Measurements from ENCODE around the gene POP4. TPM values are rescaled to one million over a fixed set of nuclear protein-coding genes. Genes with fewer than 3 reads are reported as not detected.

The POP4 gene
- total and polyA plus RNA-seq, 3 experiments from 2014 or later: 145 to 156 (median 150) TPM

GRCh38 chr19:29564574-29565005 is 41.5 kb upstream of the POP4 start:
- Histone ChIP-seq H3K9me3 (ENCODE audit: low read length) (no peaks in the 10 kb centered on the region), H3K36me3 (ENCODE audit: insufficient read depth, low read length) (no peaks in the 10 kb centered on the region), H3K4me1 (ENCODE audit: insufficient read depth, low read length) (no peaks in the 10 kb centered on the region), H3K27ac (ENCODE audit: low read depth, low read length) (no peak overlapping the region), H3K27me3 (ENCODE audit: insufficient read depth, low read length, poor library complexity, severe bottlenecking) (peaks cover 3% of the 10 kb centered on the region), H3K4me3 (ENCODE audit: low read length) (no peak overlapping the region)
- no peak overlapping the region for H3K27ac Mint-ChIP-seq
- H3K9me3 Mint-ChIP-seq: peaks cover 0 to 8% (median 6%) of the 10 kb centered on the region in 5 donors
- no peak for DNase-seq
- CTCF ChIA-PET: no interaction called here
- no peak overlapping the region for H3K4me3 Mint-ChIP-seq
- peaks cover 4 to 9% (median 7%) of the 10 kb centered on the region in 3 donors for H3K4me1 Mint-ChIP-seq
- POLR2A ChIA-PET: no interaction called here
- H3K27me3 Mint-ChIP-seq: peaks cover 16 to 36% of the 10 kb centered on the region in 2 donors
- peaks cover 0 to 4% (median 0%) of the 10 kb centered on the region in 3 donors for H3K36me3 Mint-ChIP-seq

GRCh38 chr19:29565171-29565570 is 40.9 kb upstream of the POP4 start:
- Mint-ChIP-seq H3K27me3 (peaks cover 16 to 39% of the 10 kb centered on the region in 2 donors), H3K4me1 (peaks cover 4 to 9% (median 7%) of the 10 kb centered on the region in 3 donors)

GRCh38 chr19:29566496-29567054 is 39.5 kb upstream of the POP4 start:
- Histone ChIP-seq H3K4me1 (ENCODE audit: insufficient read depth, low read length) (no peaks in the 10 kb centered on the region), H3K27ac (ENCODE audit: low read depth, low read length) (no peak overlapping the region), H3K27me3 (ENCODE audit: insufficient read depth, low read length, poor library complexity, severe bottlenecking) (peaks cover 3% of the 10 kb centered on the region), H3K9me3 (ENCODE audit: low read length) (no peaks in the 10 kb centered on the region), H3K36me3 (ENCODE audit: insufficient read depth, low read length) (no peaks in the 10 kb centered on the region), H3K4me3 (ENCODE audit: low read length) (no peak overlapping the region)
- ChIA-PET CTCF (no interaction called here), POLR2A (no interaction called here)
- Mint-ChIP-seq H3K36me3 (no peaks in the 10 kb centered on the region), H3K27me3 (peaks cover 18 to 45% of the 10 kb centered on the region in 2 donors), H3K9me3 (no peaks in the 10 kb centered on the region), H3K4me1 (peaks cover 4 to 9% (median 7%) of the 10 kb centered on the region in 3 donors), H3K27ac (no peak overlapping the region), H3K4me3 (no peak overlapping the region)
- DNase-seq: no peak

More at GRCh38 chr19:29565171-29565570, 40.9 kb upstream of the POP4 start:
- H3K36me3 Mint-ChIP-seq: no peaks in the 10 kb centered on the region
- CTCF ChIA-PET: no interaction called here
- H3K4me3 Mint-ChIP-seq: no peak overlapping the region
- Histone ChIP-seq H3K27me3 (ENCODE audit: insufficient read depth, low read length, poor library complexity, severe bottlenecking) (peaks cover 3% of the 10 kb centered on the region), H3K4me3 (ENCODE audit: low read length) (no peak overlapping the region), H3K27ac (ENCODE audit: low read depth, low read length) (no peak overlapping the region), H3K4me1 (ENCODE audit: insufficient read depth, low read length) (no peaks in the 10 kb centered on the region), H3K9me3 (ENCODE audit: low read length) (no peaks in the 10 kb centered on the region), H3K36me3 (ENCODE audit: insufficient read depth, low read length) (no peaks in the 10 kb centered on the region)
- no peak overlapping the region for H3K27ac Mint-ChIP-seq
- peaks cover 0 to 2% (median 2%) of the 10 kb centered on the region in 5 donors for H3K9me3 Mint-ChIP-seq
- POLR2A ChIA-PET: no interaction called here
- no peak for DNase-seq

GRCh38 chr19:29567366-29567915 is 38.6 kb upstream of the POP4 start:
- no peak for DNase-seq
- H3K27me3 Mint-ChIP-seq: peaks cover 17 to 47% of the 10 kb centered on the region in 2 donors
- ChIA-PET POLR2A (no interaction called here), CTCF (no interaction called here)
- no peak overlapping the region for H3K27ac Mint-ChIP-seq
- H3K36me3 ChIP-seq (ENCODE audit: insufficient read depth, low read length): no peaks in the 10 kb centered on the region
- H3K27ac ChIP-seq (ENCODE audit: low read depth, low read length): no peak overlapping the region
- no peaks in the 10 kb centered on the region for H3K9me3 Mint-ChIP-seq
- H3K4me1 Mint-ChIP-seq: peaks cover 3 to 9% (median 7%) of the 10 kb centered on the region in 3 donors
- no peaks in the 10 kb centered on the region for H3K9me3 ChIP-seq (ENCODE audit: low read length)
- no peak overlapping the region for H3K4me3 ChIP-seq (ENCODE audit: low read length)
- H3K27me3 ChIP-seq (ENCODE audit: insufficient read depth, low read length, poor library complexity, severe bottlenecking): peaks cover 3% of the 10 kb centered on the region
- H3K4me1 ChIP-seq (ENCODE audit: insufficient read depth, low read length): no peaks in the 10 kb centered on the region
- H3K4me3 Mint-ChIP-seq: no peak overlapping the region
- H3K36me3 Mint-ChIP-seq: no peaks in the 10 kb centered on the region

- Mint-ChIP-seq H3K27me3 (peaks cover 14 to 44% of the 10 kb centered on the region in 2 donors), H3K4me3 (no peak overlapping the region), H3K36me3 (no peaks in the 10 kb centered on the region), H3K4me1 (peaks cover 3 to 9% (median 7%) of the 10 kb centered on the region in 3 donors), H3K27ac (no peak overlapping the region), H3K9me3 (no peaks in the 10 kb centered on the region)
- Histone ChIP-seq H3K4me1 (ENCODE audit: insufficient read depth, low read length) (no peaks in the 10 kb centered on the region), H3K36me3 (ENCODE audit: insufficient read depth, low read length) (no peaks in the 10 kb centered on the region), H3K4me3 (ENCODE audit: low read length) (no peak overlapping the region), H3K27ac (ENCODE audit: low read depth, low read length) (no peak overlapping the region), H3K27me3 (ENCODE audit: insufficient read depth, low read length, poor library complexity, severe bottlenecking) (peaks cover 3% of the 10 kb centered on the region), H3K9me3 (ENCODE audit: low read length) (no peaks in the 10 kb centered on the region)
- DNase-seq: no peak
- ChIA-PET CTCF (no interaction called here), POLR2A (no interaction called here)
Measured at GRCh38 chr19:29568036-29569025, 37.8 kb upstream of the POP4 start.

- no peaks in the 10 kb centered on the region for H3K9me3 Mint-ChIP-seq
- no peak for DNase-seq
Measured at GRCh38 chr19:29569038-29569911, 36.8 kb upstream of the POP4 start.

GRCh38 chr19:29571181-29571580 is 34.9 kb upstream of the POP4 start:
- Mint-ChIP-seq H3K36me3 (no peaks in the 10 kb centered on the region), H3K9me3 (no peaks in the 10 kb centered on the region), H3K27ac (no peak overlapping the region), H3K4me1 (no peaks in the 10 kb centered on the region), H3K27me3 (peaks cover 29 to 48% of the 10 kb centered on the region in 2 donors), H3K4me3 (no peak overlapping the region)
- no peaks in the 10 kb centered on the region for H3K4me1 ChIP-seq (ENCODE audit: insufficient read depth, low read length)
- no peaks in the 10 kb centered on the region for H3K27me3 ChIP-seq (ENCODE audit: insufficient read depth, low read length, poor library complexity, severe bottlenecking)
- H3K36me3 ChIP-seq (ENCODE audit: insufficient read depth, low read length): no peaks in the 10 kb centered on the region
- no peak overlapping the region for H3K27ac ChIP-seq (ENCODE audit: low read depth, low read length)
- no peak overlapping the region for H3K4me3 ChIP-seq (ENCODE audit: low read length)
- CTCF ChIA-PET: no interaction called here
- no peak for DNase-seq
- POLR2A ChIA-PET: no interaction called here
- H3K9me3 ChIP-seq (ENCODE audit: low read length): no peaks in the 10 kb centered on the region

More at GRCh38 chr19:29569038-29569911, 36.8 kb upstream of the POP4 start:
- Mint-ChIP-seq H3K4me3 (no peak overlapping the region), H3K36me3 (no peaks in the 10 kb centered on the region), H3K4me1 (peaks cover 3 to 9% (median 7%) of the 10 kb centered on the region in 3 donors), H3K27ac (no peak overlapping the region), H3K27me3 (peaks cover 18 to 45% of the 10 kb centered on the region in 2 donors)
- no peak overlapping the region for H3K27ac ChIP-seq (ENCODE audit: low read depth, low read length)
- H3K4me1 ChIP-seq (ENCODE audit: insufficient read depth, low read length): no peaks in the 10 kb centered on the region
- POLR2A ChIA-PET: no interaction called here
- H3K4me3 ChIP-seq (ENCODE audit: low read length): no peak overlapping the region
- H3K36me3 ChIP-seq (ENCODE audit: insufficient read depth, low read length): no peaks in the 10 kb centered on the region
- CTCF ChIA-PET: no interaction called here
- H3K9me3 ChIP-seq (ENCODE audit: low read length): no peaks in the 10 kb centered on the region
- peaks cover 3% of the 10 kb centered on the region for H3K27me3 ChIP-seq (ENCODE audit: insufficient read depth, low read length, poor library complexity, severe bottlenecking)

Measured in CD8-positive, alpha-beta memory T cell (primary cell).